NT2/D1 (cell line): ENCODE measurements around the gene SHISA3.

Experiments used
- DNase-seq: peaks from one replicate; pipeline ENCODE4 v3.0.0-alpha.2; 2011; ENCODE audit warnings: low read depth, low spot score
- H3K27me3 ChIP-seq: 2 replicates; pipeline ENCODE4 v1.6.0; 2011; ENCODE audit warnings: mild to moderate bottlenecking; ENCODE audit not compliant: insufficient read length, insufficient read depth
- H3K36me3 ChIP-seq: 2 replicates; pipeline ENCODE4 v1.6.1; 2011; ENCODE audit warnings: mild to moderate bottlenecking, low read length, mixed read lengths; ENCODE audit not compliant: insufficient read depth, insufficient read length
- H3K4me1 ChIP-seq: 2 replicates; pipeline ENCODE4 v1.5.1; 2011; ENCODE audit not compliant: insufficient read depth, insufficient read length
- H3K4me3 ChIP-seq: 2 replicates; pipeline ENCODE4 v1.5.1; 2011; ENCODE audit warnings: low read depth; ENCODE audit not compliant: insufficient read length
- H3K9ac ChIP-seq: 2 replicates; pipeline ENCODE4 v1.6.0; 2011; ENCODE audit warnings: low read depth; ENCODE audit not compliant: insufficient read length
- H3K9me3 ChIP-seq: 2 replicates; pipeline ENCODE4 v1.5.1; 2011; ENCODE audit warnings: mild to moderate bottlenecking, low read length; ENCODE audit not compliant: insufficient read depth
- SUZ12 ChIP-seq: IDR thresholded peaks from 2 replicates; pipeline ENCODE4 v1.6.1; 2011; ENCODE audit not compliant: insufficient read length, insufficient read depth; ENCODE audit errors: extremely low read depth
- YY1 ChIP-seq: IDR thresholded peaks from 2 replicates; pipeline ENCODE4 v1.6.1; 2011; ENCODE audit not compliant: insufficient read length, insufficient read depth
- ZNF274 ChIP-seq: IDR thresholded peaks from 2 replicates; pipeline ENCODE4 v1.6.1; 2011; ENCODE audit warnings: mild to moderate bottlenecking, low read depth, low read length

The SHISA3 gene

DNA sequence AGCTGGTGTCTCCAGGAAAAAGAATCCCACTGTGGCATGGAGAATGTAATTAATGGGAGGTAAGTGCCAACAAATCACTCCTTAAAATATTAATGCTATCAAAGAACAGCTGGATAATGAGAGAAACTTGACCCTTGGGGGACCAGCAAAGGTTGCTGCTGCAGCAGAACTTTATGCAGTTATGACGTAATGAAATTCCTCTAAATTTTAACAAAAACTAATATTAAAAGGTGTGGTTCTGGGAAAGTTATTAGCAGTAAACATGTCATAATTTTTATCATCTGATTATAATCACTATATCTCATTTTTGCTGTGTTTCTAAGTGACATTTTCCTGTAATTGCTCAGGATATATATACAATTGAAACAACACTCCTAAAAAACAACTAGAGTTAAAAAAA, 1.7 kb upstream of the SHISA3 start:
- H3K9me3 ChIP-seq, result no peaks in the 10 kb centered on the region
- H3K36me3 ChIP-seq, result no peaks in the 10 kb centered on the region
- no peak overlapping the region for H3K9ac ChIP-seq
- no peak for DNase-seq
- no peaks in the 10 kb centered on the region for H3K4me1 ChIP-seq
- TF ChIP-seq ZNF274, result no peak
- no peak for TF ChIP-seq YY1
- no peak for TF ChIP-seq SUZ12
- no peak overlapping the region for H3K4me3 ChIP-seq
- H3K27me3 ChIP-seq, result peaks cover 54% of the 10 kb centered on the region

DNA sequence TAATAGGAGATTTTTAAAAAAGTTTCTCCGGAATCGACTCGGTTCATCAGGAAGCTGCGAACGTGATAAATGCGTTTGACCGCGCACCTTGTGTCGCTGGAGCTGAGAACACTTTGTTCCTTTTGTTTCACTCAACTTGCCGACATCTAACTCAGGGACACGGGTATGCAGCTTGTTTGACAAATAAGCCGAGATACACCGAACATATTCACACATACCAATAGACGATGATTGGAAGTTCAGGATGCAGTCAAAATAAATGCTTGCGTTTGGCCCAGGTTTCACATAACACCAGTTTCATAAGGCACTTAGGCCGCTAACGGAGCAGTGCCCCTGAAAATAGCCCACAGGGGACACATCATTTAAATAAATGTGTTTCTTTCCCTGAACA, 932 bp upstream of the SHISA3 start:
- Histone ChIP-seq H3K27me3 (peaks cover 62% of the 10 kb centered on the region), H3K9ac (no peak overlapping the region), H3K36me3 (no peaks in the 10 kb centered on the region), H3K4me1 (no peaks in the 10 kb centered on the region), H3K9me3 (no peaks in the 10 kb centered on the region), H3K4me3 (no peak overlapping the region)
- no peak for DNase-seq
- TF ChIP-seq SUZ12, result no peak
- TF ChIP-seq ZNF274, result no peak
- TF ChIP-seq YY1, result no peak

DNA sequence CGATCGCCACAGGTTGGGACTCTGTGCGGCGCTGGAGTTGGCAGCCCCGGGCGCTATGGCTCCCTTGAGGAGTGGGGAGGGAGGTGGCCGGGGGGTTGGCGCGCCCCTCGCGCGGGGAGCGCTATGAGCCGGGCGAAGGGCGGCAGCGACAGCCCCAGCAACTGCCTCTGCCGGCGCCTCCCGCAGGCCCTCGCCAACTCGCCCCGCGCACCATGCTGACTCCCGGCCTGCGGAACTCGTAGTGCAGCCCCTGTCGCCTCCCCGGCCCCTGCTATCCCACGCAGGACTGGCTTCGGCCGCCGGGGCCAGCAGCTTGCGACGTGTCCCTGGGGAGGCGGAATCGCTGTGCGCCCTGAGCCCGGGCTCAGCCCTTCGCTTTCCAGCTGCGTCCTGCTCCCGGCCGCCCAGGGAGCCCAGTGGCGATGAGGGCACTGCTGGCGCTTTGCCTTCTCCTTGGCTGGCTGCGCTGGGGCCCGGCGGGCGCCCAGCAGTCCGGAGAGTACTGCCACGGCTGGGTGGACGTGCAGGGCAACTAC, 415 bp downstream of the SHISA3 start:
- no peaks in the 10 kb centered on the region for H3K36me3 ChIP-seq
- peaks cover 64% of the 10 kb centered on the region for H3K27me3 ChIP-seq
- peak overlapping the region; percentile 66 for H3K4me3 ChIP-seq
- no peaks in the 10 kb centered on the region for H3K9me3 ChIP-seq
- no peak for TF ChIP-seq YY1
- no peak for TF ChIP-seq ZNF274
- no peak for TF ChIP-seq SUZ12
- H3K4me1 ChIP-seq, result no peaks in the 10 kb centered on the region
- no peak for DNase-seq
- H3K9ac ChIP-seq, result peak overlapping the region; percentile 85

DNA sequence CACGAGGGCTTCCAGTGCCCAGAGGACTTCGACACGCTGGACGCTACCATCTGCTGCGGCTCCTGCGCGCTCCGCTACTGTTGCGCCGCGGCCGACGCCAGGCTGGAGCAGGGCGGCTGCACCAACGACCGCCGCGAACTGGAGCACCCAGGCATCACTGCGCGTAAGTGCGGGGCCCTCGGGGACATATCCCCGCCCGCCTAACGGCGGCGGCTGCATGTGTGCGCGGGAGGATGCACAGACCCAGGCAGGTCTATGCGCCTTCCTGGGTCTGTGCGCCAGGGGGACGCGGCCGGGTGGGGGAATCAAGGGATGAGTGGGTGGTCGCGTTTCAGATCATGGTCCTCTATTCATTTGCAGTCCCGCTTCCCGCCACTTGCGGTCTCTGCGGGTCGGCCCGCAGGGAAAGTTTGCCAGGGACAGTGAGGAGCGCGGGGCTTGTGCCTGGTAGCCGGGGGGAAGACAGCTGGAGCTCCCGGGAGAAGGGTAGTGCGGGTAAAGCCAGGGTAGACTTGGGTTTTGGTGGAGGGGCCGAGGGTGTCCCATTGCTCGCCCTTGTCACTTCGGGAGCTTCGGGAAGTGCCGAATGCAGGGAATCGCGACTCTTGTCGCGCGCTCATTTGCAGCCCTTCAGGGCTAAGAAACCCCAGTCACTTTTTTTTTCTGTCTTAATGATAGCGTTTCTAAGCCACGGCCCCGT, 1.0 kb downstream of the SHISA3 start:
- no peak for DNase-seq

DNA sequence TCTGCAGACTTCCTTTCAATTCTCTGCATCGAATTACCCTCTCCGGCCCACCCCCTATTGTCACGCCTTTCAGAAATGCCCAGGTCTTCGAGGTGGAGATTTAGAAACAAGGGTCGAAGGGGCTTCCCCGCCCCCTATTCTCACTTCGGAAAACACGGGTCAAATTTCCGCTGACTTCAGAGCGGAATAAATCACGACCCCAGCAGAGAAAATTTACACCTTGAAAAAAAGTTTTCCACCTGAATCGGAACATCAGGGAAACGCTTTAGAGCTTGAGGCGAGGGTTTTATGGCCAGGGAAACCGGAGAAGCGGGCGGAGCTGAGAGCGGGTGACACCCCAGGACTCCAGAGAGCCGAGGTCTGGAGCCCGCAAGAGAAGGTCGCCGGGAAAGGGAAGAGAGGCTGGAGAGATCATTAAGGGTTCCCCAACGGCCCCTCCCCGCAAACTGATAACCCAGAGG, 1.6 kb downstream of the SHISA3 start:
- Histone ChIP-seq H3K4me1 (no peaks in the 10 kb centered on the region), H3K27me3 (peaks cover 64% of the 10 kb centered on the region), H3K4me3 (peak overlapping the region; percentile 66), H3K9me3 (no peaks in the 10 kb centered on the region), H3K36me3 (no peaks in the 10 kb centered on the region), H3K9ac (peak overlapping the region; percentile 68)
- no peak for DNase-seq
- TF ChIP-seq SUZ12, result no peak

More for the DNA sequence above, 1.0 kb downstream of the SHISA3 start:
- Histone ChIP-seq H3K36me3 (no peaks in the 10 kb centered on the region), H3K4me1 (no peaks in the 10 kb centered on the region), H3K27me3 (peaks cover 64% of the 10 kb centered on the region), H3K4me3 (peak overlapping the region; percentile 66), H3K9me3 (no peaks in the 10 kb centered on the region), H3K9ac (peak overlapping the region; percentile 85)
- TF ChIP-seq SUZ12 (no peak), YY1 (no peak), ZNF274 (no peak)

DNA sequence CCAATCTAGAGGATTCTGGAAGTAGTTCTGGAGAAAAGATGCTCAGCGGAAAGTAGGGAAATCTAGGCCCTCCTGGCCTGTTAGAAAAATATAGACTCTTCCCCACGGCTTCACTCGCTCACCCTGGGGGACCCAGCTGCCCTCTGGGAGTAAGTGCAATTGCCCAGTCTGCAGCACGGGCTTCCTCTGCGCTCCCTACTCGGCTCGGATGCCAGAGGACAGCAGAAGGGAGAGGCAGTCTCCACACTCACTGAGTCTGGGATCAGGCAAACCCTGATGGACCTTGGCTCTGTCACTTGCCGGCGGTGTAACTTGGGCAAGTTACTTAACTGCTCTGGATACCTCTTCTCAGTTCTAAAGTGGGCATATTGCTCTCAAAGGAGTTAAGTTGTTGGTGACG, 2.1 kb downstream of the SHISA3 start:
- peak overlapping the region; percentile 68 for H3K9ac ChIP-seq
- H3K27me3 ChIP-seq, result peaks cover 64% of the 10 kb centered on the region
- no peaks in the 10 kb centered on the region for H3K36me3 ChIP-seq
- H3K4me3 ChIP-seq, result peak overlapping the region; percentile 66
- no peak for TF ChIP-seq ZNF274
- TF ChIP-seq YY1, result no peak
- no peak for TF ChIP-seq SUZ12
- no peaks in the 10 kb centered on the region for H3K4me1 ChIP-seq
- no peaks in the 10 kb centered on the region for H3K9me3 ChIP-seq
- DNase-seq, result no peak

DNA sequence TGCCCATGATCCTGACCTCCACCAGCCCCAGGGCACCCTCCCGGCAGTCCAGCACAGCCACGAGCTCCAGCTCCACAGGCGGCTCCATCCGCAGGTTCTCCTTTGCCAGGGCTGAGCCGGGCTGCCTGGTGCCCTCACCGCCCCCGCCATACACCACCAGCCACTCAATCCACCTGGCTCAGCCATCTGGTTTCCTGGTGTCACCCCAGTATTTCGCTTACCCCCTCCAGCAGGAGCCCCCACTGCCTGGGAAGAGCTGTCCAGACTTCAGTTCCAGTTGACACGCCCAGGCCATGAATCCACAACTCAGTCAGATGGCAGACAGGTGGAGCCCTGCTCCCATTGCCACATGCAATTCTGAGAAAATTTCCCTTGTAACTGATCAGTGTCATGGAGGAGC, 3.9 kb downstream of the SHISA3 start:
- Histone ChIP-seq H3K4me1 (no peaks in the 10 kb centered on the region), H3K27me3 (peaks cover 47% of the 10 kb centered on the region), H3K9me3 (no peaks in the 10 kb centered on the region), H3K9ac (no peak overlapping the region), H3K4me3 (no peak overlapping the region), H3K36me3 (no peaks in the 10 kb centered on the region)
- no peak for TF ChIP-seq ZNF274
- TF ChIP-seq YY1, result no peak
- no peak for TF ChIP-seq SUZ12
- no peak for DNase-seq
